LNCAP (cell line): Measurements from ENCODE around the gene TIGD3.

ENCODE experiments used
- CTCF ChIP-seq: fragments of 450-650 bp; IDR thresholded peaks from 2 replicates; pipeline ENCODE4 v1.5.1; 2017; ENCODE audit warnings: mild to moderate bottlenecking

Gene TIGD3

GRCh38 chr11:65329944-65330403 lies 24.6 kb upstream of the TIGD3 start:
- peak; percentile 82 for TF ChIP-seq CTCF

GRCh38 chr11:65330544-65330943 lies 24.0 kb upstream of the TIGD3 start:
- TF ChIP-seq CTCF, result no peak

GRCh38 chr11:65334696-65335295 lies 19.8 kb upstream of the TIGD3 start:
- no peak for TF ChIP-seq CTCF

GRCh38 chr11:65338676-65339075 lies 15.9 kb upstream of the TIGD3 start:
- TF ChIP-seq CTCF, result no peak

GRCh38 chr11:65340226-65340625 lies 14.3 kb upstream of the TIGD3 start:
- TF ChIP-seq CTCF, result no peak

- no peak for TF ChIP-seq CTCF
Measured at GRCh38 chr11:65341856-65342255, 12.7 kb upstream of the TIGD3 start.

GRCh38 chr11:65351511-65351910 lies 3.0 kb upstream of the TIGD3 start:
- TF ChIP-seq CTCF, result no peak

GRCh38 chr11:65352783-65353182 lies 1.8 kb upstream of the TIGD3 start:
- TF ChIP-seq CTCF, result peak; percentile 52
